GM18505 (cell line): ENCODE data around the gene HOXA6.

ENCODE experiments used
- ATAC-seq: cut with Tn5 transposase; IDR thresholded peaks from one replicate; pipeline ENCODE4 v1.9.1; 2021; ENCODE audit not compliant: unreplicated experiment
- POLR2A ChIP-seq: IDR thresholded peaks from 4 replicates; pipeline ENCODE4 v1.6.1; 2011; ENCODE audit warnings: borderline replicate concordance; ENCODE audit not compliant: insufficient read depth, insufficient read length; ENCODE audit errors: extremely low read depth

HOXA6 gene

DNA sequence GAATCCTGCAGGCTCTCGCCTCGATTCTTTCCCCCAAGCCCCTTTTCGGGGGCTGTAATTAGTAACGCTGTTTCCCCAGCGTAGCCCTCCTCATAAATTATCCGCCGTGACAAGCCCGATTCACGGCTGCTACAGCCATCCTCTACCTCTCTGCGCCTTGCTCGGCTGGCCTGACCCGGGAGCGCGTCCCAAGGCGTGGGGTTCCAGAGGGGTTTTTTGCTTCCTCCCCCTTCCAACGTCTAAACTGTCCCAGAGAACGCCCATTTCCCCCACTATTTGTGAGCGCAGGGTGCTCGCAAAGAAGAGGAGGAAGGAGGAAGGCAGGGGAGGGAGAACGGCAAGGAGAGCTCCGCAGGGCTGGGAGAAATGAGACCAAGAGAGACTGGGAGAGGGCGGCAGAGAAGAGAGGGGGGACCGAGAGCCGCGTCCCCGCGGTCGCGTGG lies 5.0 kb downstream of the HOXA6 start:
- no peak for TF ChIP-seq POLR2A

DNA sequence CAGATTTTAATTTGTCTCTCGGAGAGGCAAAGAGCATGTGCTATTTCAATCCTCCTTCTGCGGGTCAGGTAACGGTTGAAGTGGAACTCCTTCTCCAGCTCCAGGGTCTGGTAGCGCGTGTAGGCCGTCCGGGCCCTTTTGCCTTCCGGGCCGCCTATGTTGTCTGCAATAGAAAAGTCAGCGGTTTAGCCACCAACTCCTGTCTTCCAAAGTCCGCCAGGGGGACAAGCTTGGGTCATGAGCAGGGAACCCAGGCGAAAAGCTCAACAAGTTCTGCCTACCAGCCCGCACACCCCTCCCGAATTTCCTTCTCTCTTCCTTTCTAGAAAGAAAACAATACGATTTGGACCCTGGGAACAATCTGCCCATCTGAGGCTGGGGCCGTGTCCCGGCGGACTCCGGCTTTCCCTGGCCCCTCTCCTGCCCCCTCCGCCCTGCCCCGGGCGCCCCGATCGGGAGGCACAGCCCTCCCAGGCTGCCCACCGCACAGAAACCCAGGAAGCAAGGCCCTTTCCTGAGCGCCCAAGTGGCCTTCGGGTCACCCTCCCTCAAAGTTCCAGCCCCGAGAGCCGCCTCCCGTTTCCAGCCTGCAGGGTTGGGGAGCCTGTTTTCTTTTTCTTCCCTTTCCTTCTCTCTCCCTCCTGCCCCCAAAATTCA lies 5.5 kb downstream of the HOXA6 start:
- no peak for ATAC-seq
- no peak for TF ChIP-seq POLR2A

More for the DNA sequence above, 5.0 kb downstream of the HOXA6 start:
- ATAC-seq = no peak

DNA sequence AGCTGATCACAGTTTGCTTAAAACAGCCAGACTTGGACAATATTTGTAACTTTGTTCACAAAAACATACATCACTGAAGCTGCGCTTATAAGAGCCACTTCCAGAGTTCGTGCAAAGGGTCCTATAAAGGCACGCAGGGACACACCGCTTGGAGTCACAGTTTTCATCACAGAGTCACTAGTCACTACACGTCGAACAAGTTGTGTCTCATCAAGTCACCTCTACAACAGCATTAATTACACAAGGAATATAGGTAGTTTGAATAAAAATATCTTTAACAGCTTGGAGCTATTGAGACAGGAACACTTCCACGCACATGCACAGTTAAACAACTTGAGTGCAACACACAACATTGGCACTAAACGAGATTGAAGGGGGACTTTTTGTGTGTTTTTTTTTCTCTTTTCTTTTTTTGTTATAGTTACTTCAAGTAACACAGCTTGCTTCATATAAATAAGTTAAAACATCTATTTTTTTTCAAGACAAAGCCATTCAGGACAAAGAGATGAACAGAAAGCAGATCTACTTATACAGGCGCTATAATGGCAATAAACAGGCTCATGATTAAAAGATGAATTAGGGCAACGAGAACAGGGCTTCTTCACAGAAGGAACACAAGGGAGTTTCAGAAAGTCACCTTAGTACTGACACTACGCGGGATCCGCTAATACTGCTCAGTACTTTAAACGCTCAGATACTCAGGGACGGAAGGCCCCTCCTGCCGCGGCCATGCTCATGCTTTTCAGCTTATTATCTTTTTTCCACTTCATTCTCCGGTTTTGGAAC lies 6.2 kb downstream of the HOXA6 start:
- no peak for TF ChIP-seq POLR2A
- no peak for ATAC-seq

DNA sequence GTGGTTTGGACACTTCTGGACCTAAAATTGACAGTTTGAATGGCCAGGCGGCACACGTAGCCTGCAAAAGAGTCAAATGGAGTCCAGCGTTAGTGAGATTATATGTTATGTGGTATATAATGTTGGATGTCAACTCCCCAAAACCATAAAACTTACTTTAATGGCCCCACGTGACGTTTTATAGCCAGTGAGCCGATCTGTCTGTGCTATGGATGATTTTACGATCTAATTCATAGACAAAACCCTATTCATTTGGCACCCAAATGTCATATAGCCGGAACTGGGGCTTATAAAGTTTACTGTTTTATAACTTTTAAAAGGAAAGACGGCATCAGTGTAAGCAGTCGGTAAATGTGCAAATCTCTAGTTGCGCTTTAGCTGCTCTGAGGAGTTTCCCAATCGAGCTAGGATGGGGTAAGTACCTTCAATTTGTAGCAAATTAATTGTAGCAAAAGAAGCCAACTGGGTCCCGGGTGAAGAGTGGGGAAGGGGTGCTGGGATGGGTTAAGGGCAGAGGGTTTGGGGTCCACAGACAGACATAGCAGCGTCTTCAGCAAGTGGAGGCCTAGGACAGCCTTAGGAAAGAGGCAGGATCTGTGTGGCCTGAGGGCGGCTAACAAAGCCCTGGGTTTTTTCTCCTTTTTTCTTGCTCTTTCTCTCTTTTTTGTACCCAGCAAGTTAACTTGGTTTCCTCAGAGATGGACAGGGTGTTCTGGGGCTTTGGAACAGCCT lies 7.3 kb downstream of the HOXA6 start:
- TF ChIP-seq POLR2A = no peak
- no peak for ATAC-seq

DNA sequence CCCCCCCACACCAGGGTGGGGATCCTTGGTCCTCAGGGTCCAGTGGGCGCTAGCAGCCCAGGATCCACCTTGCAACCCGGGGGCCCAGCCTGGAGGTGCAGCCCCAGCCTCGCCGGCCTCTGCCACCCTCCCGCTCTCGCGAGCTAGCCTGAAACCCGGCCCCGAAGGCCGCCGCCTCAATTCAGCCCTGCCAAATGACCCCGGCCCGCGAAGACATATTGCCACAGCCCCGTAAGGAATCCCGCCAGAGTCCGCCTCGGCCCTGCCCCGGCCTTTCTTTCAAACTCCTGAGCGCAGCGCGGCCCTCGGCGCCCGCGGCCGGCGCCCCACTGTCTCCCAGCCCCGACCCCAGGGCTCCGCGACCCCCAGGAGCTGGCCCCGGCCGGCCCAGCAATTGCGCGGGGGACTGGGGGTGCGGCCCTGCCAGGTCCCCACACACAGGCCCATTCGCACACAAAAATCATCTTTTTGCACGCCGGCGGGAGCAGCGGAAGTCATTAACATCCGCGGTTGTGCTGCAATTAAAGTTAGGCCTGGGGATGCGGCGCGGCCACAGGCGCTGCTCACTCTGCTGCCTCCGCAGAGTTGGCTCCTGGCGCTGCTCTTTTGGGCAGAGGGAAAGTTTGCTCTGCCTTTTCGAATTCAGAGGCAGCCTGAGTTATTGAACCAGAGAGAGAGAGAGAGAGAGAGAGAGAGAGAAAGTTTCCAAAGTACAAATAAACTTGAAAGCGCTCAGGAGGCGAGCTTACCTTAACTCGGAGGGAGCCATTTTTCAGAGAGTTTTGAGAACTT lies 8.0 kb downstream of the HOXA6 start:
- no peak for TF ChIP-seq POLR2A
- ATAC-seq = no peak

DNA sequence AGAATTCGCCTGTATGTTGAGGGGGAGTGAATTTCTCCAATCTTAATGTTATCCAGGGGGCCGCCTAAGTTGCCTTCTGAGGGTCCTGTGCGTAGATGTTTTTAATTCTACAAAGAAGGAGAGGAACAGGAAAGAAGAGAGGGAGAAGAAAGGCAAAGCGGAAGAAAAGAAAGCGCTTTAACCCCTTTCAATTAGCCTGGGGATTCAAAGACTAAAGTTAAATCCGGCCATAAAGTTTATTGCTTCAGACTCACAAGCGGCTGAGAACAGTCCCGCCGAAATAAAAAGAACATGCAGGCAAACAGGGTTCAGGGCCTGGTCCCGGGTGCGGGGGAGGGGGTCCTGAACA lies 8.6 kb downstream of the HOXA6 start:
- no peak for ATAC-seq
- no peak for TF ChIP-seq POLR2A

DNA sequence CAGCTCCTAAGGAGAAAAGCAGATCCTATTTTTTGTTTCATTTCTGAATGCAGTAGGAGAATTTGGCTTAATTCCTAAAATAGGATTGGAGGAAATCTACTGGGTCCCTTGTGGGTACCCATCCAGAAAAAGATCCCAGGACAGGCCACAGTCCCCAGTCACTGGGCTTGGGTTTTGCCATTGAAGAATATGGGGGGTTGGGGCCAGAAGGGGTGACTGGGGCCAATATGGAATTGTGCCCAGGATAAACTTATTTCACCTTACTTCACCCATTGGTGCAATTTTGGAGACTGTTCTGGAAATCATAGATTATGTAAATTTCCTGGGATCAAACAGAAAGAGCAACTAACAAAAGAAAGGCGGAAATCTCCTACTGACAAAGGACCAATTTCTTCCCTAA lies 9.1 kb downstream of the HOXA6 start:
- no peak for ATAC-seq
- TF ChIP-seq POLR2A = no peak

DNA sequence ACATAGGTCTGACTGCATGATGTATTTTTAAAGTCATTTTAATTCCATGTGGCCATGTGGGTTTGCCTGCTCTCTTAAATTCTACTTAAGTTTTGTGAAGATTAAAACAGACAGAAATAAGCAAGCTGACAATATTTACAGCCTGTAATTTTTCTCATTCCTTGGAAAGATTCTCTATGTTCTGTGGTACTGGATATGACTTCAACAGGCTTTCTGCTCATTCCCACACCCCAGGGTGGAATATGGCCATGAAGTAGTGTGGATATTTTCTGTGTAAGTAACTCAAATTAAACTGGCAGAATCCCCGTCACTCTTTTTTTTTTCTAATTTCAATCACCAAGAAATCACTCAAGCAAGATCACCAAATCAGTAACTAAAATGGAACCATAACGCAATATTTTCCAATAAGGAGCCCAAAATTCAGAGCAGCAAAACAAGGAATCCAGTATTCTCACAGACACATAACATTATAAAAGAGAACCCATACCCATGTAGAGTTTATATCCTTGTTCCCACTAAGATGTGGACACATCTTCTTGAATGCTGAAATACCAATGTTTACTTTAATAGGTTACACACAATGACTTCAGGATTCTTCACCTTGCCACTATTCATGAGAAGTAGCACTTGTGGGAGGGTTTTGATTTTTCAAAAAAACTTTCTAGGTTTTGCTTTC lies 9.8 kb downstream of the HOXA6 start:
- ATAC-seq = no peak

DNA sequence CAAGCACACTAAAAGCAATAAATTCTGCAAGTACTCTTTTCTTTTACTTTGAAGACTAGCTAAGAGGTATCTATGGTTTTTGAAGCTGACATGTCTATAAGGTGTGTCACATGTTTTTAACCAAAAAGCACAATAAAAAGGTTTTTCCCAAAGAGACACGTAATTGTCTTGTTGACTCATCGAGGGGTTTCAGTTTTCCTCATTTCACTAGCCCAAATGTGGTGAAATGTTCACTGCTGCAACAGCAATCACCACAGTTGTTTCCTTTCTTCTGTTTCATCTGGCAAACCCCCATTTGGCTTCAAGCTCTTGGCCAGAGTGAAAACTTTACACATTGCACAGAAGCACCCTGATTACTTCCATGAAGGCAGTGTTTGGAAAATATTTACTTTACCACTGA lies 13.2 kb downstream of the HOXA6 start:
- TF ChIP-seq POLR2A = no peak
- no peak for ATAC-seq

More for the DNA sequence above, 9.8 kb downstream of the HOXA6 start:
- no peak for TF ChIP-seq POLR2A

DNA sequence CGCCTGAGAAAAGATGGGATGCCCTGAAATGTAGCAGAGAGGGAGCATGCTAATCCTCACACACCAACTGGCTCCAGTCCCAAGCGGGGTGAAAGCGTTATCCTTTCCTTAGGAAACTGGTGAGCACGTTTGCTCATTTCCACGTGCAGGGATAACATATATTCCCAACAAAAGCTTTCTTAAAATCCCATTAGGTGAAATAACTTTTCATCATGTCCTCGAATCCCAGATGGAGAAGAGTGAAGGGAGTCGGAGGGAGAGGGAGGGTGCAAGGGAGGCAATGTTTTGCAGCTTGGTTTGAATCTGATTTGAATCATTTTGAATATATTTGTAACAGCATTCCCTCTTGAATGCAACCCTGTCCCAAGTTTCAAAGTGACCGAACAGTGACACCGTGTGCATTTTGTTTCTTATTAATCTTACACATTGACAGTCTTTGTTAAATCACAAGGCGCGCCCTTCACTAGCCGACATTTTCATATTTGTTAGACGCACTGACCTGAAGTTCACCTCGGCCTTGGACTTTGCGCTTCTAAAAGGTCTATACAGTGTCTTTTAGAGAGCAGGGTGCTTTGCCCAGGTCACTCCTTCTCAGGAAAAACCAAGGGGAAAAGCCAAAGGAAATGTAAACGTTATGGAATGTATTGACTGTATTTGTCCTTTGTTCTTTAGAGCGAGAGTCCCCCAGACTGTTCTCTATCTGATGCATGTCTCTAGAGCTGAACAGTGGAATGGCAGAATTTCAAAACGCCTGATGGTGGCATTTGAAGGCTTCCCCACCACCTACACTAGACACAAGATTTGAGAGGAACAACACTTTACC lies 14.0 kb downstream of the HOXA6 start:
- TF ChIP-seq POLR2A = no peak
- no peak for ATAC-seq

DNA sequence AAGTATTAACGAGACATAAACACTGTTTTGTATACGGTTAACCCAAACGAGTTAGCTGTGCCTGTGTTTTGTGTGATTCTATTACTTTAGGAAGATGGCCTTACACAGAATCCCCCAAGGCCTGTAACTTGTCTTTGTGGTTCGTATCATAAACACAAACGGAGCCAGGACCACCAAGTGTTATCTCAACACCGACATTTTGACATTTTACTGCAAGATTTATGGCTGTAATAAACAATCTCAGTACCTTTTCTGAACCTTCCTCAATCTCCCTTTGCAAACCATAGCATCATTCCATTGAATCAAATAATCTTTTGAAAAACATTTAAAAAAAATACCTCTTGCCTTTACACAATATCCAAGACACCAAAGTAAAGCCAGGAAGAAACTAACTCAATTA lies 14.6 kb downstream of the HOXA6 start:
- TF ChIP-seq POLR2A = no peak
- no peak for ATAC-seq

DNA sequence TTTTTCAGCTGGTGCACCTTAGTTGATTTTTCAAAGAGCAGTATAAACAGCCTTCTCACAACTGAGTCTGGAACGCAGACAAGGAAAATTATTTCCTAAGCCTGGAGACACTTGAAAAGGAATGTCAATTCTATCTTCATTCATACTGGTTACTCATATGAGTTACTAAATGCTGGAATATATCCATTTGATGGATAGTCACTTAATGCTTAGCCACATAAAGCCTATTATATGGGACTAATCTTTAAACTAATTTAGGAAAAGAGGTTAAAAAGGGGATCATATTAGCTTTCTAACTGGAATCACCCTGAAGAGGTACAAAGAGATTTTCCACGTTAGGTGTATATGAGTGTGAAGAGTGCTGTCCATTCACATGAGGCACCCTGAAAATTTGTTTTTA lies 15.4 kb downstream of the HOXA6 start:
- TF ChIP-seq POLR2A = no peak
- no peak for ATAC-seq
